GM10248 (cell line): Measurements from ENCODE around the gene CARD10.

ENCODE experiments used
- CTCF ChIA-PET: fragments of 300-600 bp; sonication (Branson Sonifier 250); formaldehyde crosslinking; extraction: SDS; loops from one replicate; lab custom pipeline; 2021; ENCODE audit warnings: antibody characterized with exemption; lab: Yijun Ruan, JAX
- POLR2A ChIA-PET: fragments of 350-650 bp; sonication (Branson Sonifier 250); formaldehyde crosslinking; extraction: SDS; loops from one replicate; lab custom pipeline; 2020; ENCODE audit warnings: antibody characterized with exemption; lab: Yijun Ruan, JAX
- DNase-seq: peaks from one replicate; pipeline ENCODE4 v3.0.0; 2012; ENCODE audit errors: extremely low spot score
- CTCF ChIP-seq: IDR thresholded peaks from 2 replicates; pipeline ENCODE4 v1.5.1; 2012; ENCODE audit warnings: mild to moderate bottlenecking, low read depth; ENCODE audit errors: extremely low read depth, missing control alignments, control extremely low read depth

The CARD10 gene

GRCh38 chr22:37526376-37526775, 7.2 kb upstream of the CARD10 start:
- ChIA-PET POLR2A (no interaction called here), CTCF (interaction anchor here (2.1 kb wide), 1 partner anchor 40 kb away, joined by 5 read pairs; no protein-coding TSS in a partner anchor)
- no peak for DNase-seq
- TF ChIP-seq CTCF = no peak

- DNase-seq = no peak
- ChIA-PET CTCF (interaction anchor here (1.2 to 2.1 kb wide), 2 partner anchors 14 to 41 kb away, joined by 5 read pairs; no protein-coding TSS in a partner anchor), POLR2A (no interaction called here)
- no peak for TF ChIP-seq CTCF
Measured at GRCh38 chr22:37525746-37526350, 6.6 kb upstream of the CARD10 start.

- CTCF ChIA-PET = interaction anchor here (1.2 to 2.1 kb wide), 2 partner anchors 14 to 42 kb away, joined by 5 read pairs; no protein-coding TSS in a partner anchor
- DNase-seq = no peak
- no peak for TF ChIP-seq CTCF
- POLR2A ChIA-PET = no interaction called here
Measured at GRCh38 chr22:37525073-37525745, 6.0 kb upstream of the CARD10 start.

GRCh38 chr22:37522482-37522881, 3.3 kb upstream of the CARD10 start:
- no peak for TF ChIP-seq CTCF
- CTCF ChIA-PET = interaction anchor here (1.6 kb wide), 1 partner anchor 44 kb away, joined by 5 read pairs; no protein-coding TSS in a partner anchor
- POLR2A ChIA-PET = no interaction called here
- no peak for DNase-seq

- no peak for TF ChIP-seq CTCF
- ChIA-PET CTCF (interaction anchor here (1.0 to 1.6 kb wide), 2 partner anchors 46 to 112 kb away, joined by 3 to 5 read pairs; no protein-coding TSS in a partner anchor), POLR2A (no interaction called here)
- no peak for DNase-seq
Measured at GRCh38 chr22:37521236-37521739, 2.1 kb upstream of the CARD10 start.

GRCh38 chr22:37520776-37521191, 1.6 kb upstream of the CARD10 start:
- no peak for TF ChIP-seq CTCF
- DNase-seq = no peak
- ChIA-PET POLR2A (no interaction called here), CTCF (interaction anchor here (1.0 to 1.6 kb wide), 2 partner anchors 46 to 113 kb away, joined by 3 to 5 read pairs; no protein-coding TSS in a partner anchor)
